Measurements from ENCODE around the gene NSUN4.
"Not testable (repeated sequence)": the region's sequence is repeated elsewhere in the genome, so short reads cannot be mapped to it uniquely, and the experiment has no call there.

NSUN4 gene

GRCh38 chr1:46328182-46328581 is 12.4 kb upstream of the NSUN4 start:
- DNase-seq: not testable (repeated sequence)

GRCh38 chr1:46329807-46330206 is 10.8 kb upstream of the NSUN4 start:
- not testable (repeated sequence) for DNase-seq

- not testable (repeated sequence) for DNase-seq
Measured at GRCh38 chr1:46330381-46330780, 10.2 kb upstream of the NSUN4 start.

- not testable (repeated sequence) for DNase-seq
Measured at GRCh38 chr1:46331786-46332540, 8.6 kb upstream of the NSUN4 start.

GRCh38 chr1:46333300-46334029 is 7.1 kb upstream of the NSUN4 start:
- DNase-seq: peak; percentile 76

- DNase-seq: no peak
Measured at GRCh38 chr1:46334030-46334384, 6.6 kb upstream of the NSUN4 start.

- DNase-seq: no peak
Measured at GRCh38 chr1:46335081-46335480, 5.5 kb upstream of the NSUN4 start.

GRCh38 chr1:46337409-46337808 is 3.2 kb upstream of the NSUN4 start:
- not testable (repeated sequence) for DNase-seq

GRCh38 chr1:46341222-46342083 is 846 bp downstream of the NSUN4 start:
- DNase-seq: no peak

- DNase-seq: no peak
Measured at GRCh38 chr1:46342084-46342656, 1.6 kb downstream of the NSUN4 start.

- no peak for DNase-seq
Measured at GRCh38 chr1:46342677-46343350, 2.2 kb downstream of the NSUN4 start.

- DNase-seq: no peak
Measured at GRCh38 chr1:46343351-46343695, 2.7 kb downstream of the NSUN4 start.

GRCh38 chr1:46343705-46344104 is 3.1 kb downstream of the NSUN4 start:
- no peak for DNase-seq

GRCh38 chr1:46344481-46344880 is 3.9 kb downstream of the NSUN4 start:
- DNase-seq: no peak

- DNase-seq: no peak
Measured at GRCh38 chr1:46345281-46345680, 4.7 kb downstream of the NSUN4 start.

- DNase-seq: no peak
Measured at GRCh38 chr1:46352363-46352762, 11.8 kb downstream of the NSUN4 start.

GRCh38 chr1:46355920-46356319 is 15.3 kb downstream of the NSUN4 start:
- not testable (repeated sequence) for DNase-seq

GRCh38 chr1:46362158-46362557 is 21.6 kb downstream of the NSUN4 start:
- DNase-seq: no peak

- no peak for DNase-seq
Measured at GRCh38 chr1:46363121-46363520, 22.5 kb downstream of the NSUN4 start.

- DNase-seq: no peak
Measured at GRCh38 chr1:46364612-46365011, 24.0 kb downstream of the NSUN4 start.

GRCh38 chr1:46365796-46366195 is 25.2 kb downstream of the NSUN4 start:
- DNase-seq: not testable (repeated sequence)

GRCh38 chr1:46367072-46367471 is 26.5 kb downstream of the NSUN4 start:
- no peak for DNase-seq

GRCh38 chr1:46367701-46368100 is 27.1 kb downstream of the NSUN4 start:
- DNase-seq: not testable (repeated sequence)

Measured in NCI-H1048 (cell line).